K562 treated with DMSO at 1 percent for 48 hours (cell line): ENCODE measurements around the gene EEA1. TPM values are rescaled to one million over a fixed set of nuclear protein-coding genes. Genes with fewer than 3 reads are reported as not detected.

Experiments used
- total RNA-seq: library from RNA; unstranded; fragments of 300-600 nt; gene quantifications from 2 replicates; pipeline ENCODE4 v1.2.3, GENCODE V29; 2022; ENCODE audit warnings: low replicate concordance; ENCODE audit errors: extremely low read depth

Gene EEA1
- total RNA-seq, result not detected in 2 replicates

GRCh38 chr12:92928962-92929915, at the start of gene EEA1:
Gene EEA1, minus strand, starts transcription at chr12:92929295. Its CDS starts 229 bp downstream, at chr12:92929066.

Other genes with a start within 250 kb of the EEA1 start
- not detected in 2 replicates for gene PLEKHG7, start 226.3 kb downstream of the EEA1 start, total RNA-seq